ENCODE data around the gene INTU. TPM values are rescaled to one million over a fixed set of nuclear protein-coding genes. Genes with fewer than 3 reads are reported as not detected.

The INTU gene
- total and polyA plus RNA-seq, 7 donors = under 0.01 to 10.0 (median 7.6) TPM

GRCh38 chr4:127616898-127617297 is 15.9 kb upstream of the INTU start:
- Histone ChIP-seq H3K36me3 (no peaks in the 10 kb centered on the region), H3K27me3 (peaks cover 0 to 2% (median 0%) of the 10 kb centered on the region in 3 donors), H3K4me3 (no peak overlapping the region), H3K9me3 (no peaks in the 10 kb centered on the region), H3K27ac (no peak overlapping the region), H3K4me1 (no peaks in the 10 kb centered on the region)
- 72 to 76% methylated on average over 2 of the region's 2 CpGs for WGBS, 2 donors
- no peak for TF ChIP-seq CTCF (IDR thresholded peaks at IDR 0.05)
- peak in 1 of 4 donors; percentile 37 for TF ChIP-seq POLR2AphosphoS5 (IDR thresholded peaks at IDR 0.05)
- no peak for DNase-seq
- intact Hi-C loops (cut with DNase I) = no loop called here

- H3K27ac ChIP-seq = no peak overlapping the region
- H3K27me3 ChIP-seq = peaks cover 0 to 3% (median 3%) of the 10 kb centered on the region in 3 donors
- TF ChIP-seq POLR2A (IDR thresholded peaks at IDR 0.05) (no peak), POLR2AphosphoS5 (IDR thresholded peaks at IDR 0.05) (no peak), EP300 (IDR thresholded peaks at IDR 0.05) (no peak), CTCF (IDR thresholded peaks at IDR 0.05) (no peak)
- no peaks in the 10 kb centered on the region for H3K36me3 ChIP-seq
- intact Hi-C loops (cut with DNase I) = no loop called here
- H3K9me3 ChIP-seq = no peaks in the 10 kb centered on the region
- no peak for DNase-seq
- H3K4me3 ChIP-seq = no peak overlapping the region
- H3K4me1 ChIP-seq = peaks cover 0 to 9% (median 9%) of the 10 kb centered on the region in 4 donors
Observed at GRCh38 chr4:127618427-127618826, 14.3 kb upstream of the INTU start.

- peak overlapping the region in 2 of 4 donors; percentile 22 to 64 for H3K27ac ChIP-seq
- TF ChIP-seq POLR2AphosphoS5 (IDR thresholded peaks at IDR 0.05) = no peak
- TF ChIP-seq CTCF (IDR thresholded peaks at IDR 0.05) = no peak
- no peak for TF ChIP-seq EP300 (IDR thresholded peaks at IDR 0.05)
- no peak for TF ChIP-seq POLR2A (IDR thresholded peaks at IDR 0.05)
- intact Hi-C loops (cut with DNase I) = no loop called here
- WGBS, 2 donors = 17 to 18% methylated on average over 12 of the region's 12 CpGs
- no peaks in the 10 kb centered on the region for H3K36me3 ChIP-seq
- peak overlapping the region; percentile 42 to 68 (median 54) for H3K4me3 ChIP-seq
- H3K27me3 ChIP-seq = peaks cover 0 to 6% (median 3%) of the 10 kb centered on the region in 3 donors
- no peaks in the 10 kb centered on the region for H3K9me3 ChIP-seq
- peaks cover 0 to 14% (median 9%) of the 10 kb centered on the region in 4 donors for H3K4me1 ChIP-seq
- DNase-seq = no peak
Observed at GRCh38 chr4:127622621-127622920, 10.2 kb upstream of the INTU start.

GRCh38 chr4:127622921-127623796 is 9.6 kb upstream of the INTU start:
- Histone ChIP-seq H3K4me3 (peak overlapping the region; percentile 42 to 68 (median 54)), H3K4me1 (peaks cover 0 to 14% (median 9%) of the 10 kb centered on the region in 4 donors), H3K27me3 (peaks cover 0 to 6% (median 3%) of the 10 kb centered on the region in 3 donors), H3K27ac (peak overlapping the region in 3 of 4 donors; percentile 22 to 64 (median 39)), H3K9me3 (no peaks in the 10 kb centered on the region), H3K36me3 (no peaks in the 10 kb centered on the region)
- 2 to 3% methylated on average over 81 of the region's 81 CpGs for WGBS, 2 donors
- TF ChIP-seq EP300 (IDR thresholded peaks at IDR 0.05) = no peak
- no peak for TF ChIP-seq POLR2A (IDR thresholded peaks at IDR 0.05)
- no peak for TF ChIP-seq CTCF (IDR thresholded peaks at IDR 0.05)
- no peak for TF ChIP-seq POLR2AphosphoS5 (IDR thresholded peaks at IDR 0.05)
- intact Hi-C loops (cut with DNase I) = no loop called here
- DNase-seq = no peak
